Endothelial cell of umbilical vein (primary cell): ENCODE measurements around the gene KLHL36.

Source experiments
- EZH2 ChIP-seq: IDR thresholded peaks from 2 replicates; pipeline ENCODE4 v1.6.1; 2012; ENCODE audit warnings: borderline replicate concordance, low read depth, mild to moderate bottlenecking, moderate library complexity, low read length, inconsistent platforms; ENCODE audit not compliant: severe bottlenecking
- JUN ChIP-seq: IDR thresholded peaks from 2 replicates; pipeline ENCODE4 v1.6.1; 2011; ENCODE audit warnings: borderline replicate concordance, low read depth; ENCODE audit not compliant: insufficient read length, insufficient read depth
- MYC ChIP-seq: IDR thresholded peaks from one replicate; pipeline ENCODE4 v1.6.1; 2011; ENCODE audit warnings: mild to moderate bottlenecking, low read depth, low read length
- POLR2A ChIP-seq: IDR thresholded peaks from 2 replicates; pipeline ENCODE4 v1.6.1; 2012; ENCODE audit warnings: low read depth, mild to moderate bottlenecking, control low read depth, low read length
- TF ChIP-seq, protein P1 (sequence below), 2 donors: IDR thresholded peaks; 1 replicate in 1 of 2; 2 replicates in 1 of 2; pipeline ENCODE4 v1.5.1; 2011; ENCODE audit warnings: low read length in 2 of 2, mild to moderate bottlenecking in 2 of 2, moderate library complexity in 2 of 2, control low read depth in 1 of 2, inconsistent platforms in 1 of 2, low read depth in 1 of 2; ENCODE audit not compliant: insufficient read depth in 1 of 2; ENCODE audit errors: extremely low read depth in 1 of 2

DNA sequence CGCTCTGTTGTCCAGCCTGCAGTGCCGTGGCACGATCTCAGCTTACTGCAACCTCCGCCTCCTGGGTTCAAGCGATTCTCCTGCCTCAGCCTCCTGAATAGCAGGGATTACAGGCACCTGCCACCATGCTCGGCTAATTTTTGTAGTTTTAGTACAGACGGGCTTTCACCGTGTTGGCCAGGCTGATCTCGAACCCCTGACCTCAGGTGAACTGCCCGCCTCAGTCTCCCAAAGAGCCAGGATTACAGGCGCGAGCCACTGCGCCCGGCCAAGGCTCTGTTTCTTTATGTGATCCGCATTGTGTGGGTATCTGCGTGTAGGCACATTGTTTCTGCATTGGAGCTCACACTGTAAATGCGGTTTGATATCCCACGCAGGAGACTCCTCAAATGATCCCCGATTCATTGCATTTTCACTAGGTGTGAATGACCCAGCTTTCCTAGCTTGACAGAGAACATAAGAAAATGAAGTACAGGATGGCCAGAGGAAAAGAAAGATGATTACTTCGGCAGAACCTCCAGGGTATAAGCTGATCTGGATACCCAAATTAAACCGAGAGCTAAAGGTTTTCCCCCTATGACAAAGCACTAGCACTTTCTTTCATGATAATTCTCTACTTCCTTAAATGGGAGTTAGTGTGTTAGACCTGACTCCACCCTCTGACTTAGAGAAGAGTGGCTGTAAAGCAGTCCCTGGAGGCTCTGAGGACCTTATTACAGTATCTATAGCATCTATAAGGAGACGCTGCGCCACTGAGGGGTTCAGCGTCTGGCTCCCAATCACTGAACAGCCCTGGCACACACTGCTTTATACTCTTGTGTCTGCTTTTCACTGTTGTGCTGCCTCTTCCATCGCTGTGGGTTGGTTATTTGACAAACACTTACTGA is 47.7 kb upstream of the KLHL36 start:
- TF ChIP-seq, protein P1, sequence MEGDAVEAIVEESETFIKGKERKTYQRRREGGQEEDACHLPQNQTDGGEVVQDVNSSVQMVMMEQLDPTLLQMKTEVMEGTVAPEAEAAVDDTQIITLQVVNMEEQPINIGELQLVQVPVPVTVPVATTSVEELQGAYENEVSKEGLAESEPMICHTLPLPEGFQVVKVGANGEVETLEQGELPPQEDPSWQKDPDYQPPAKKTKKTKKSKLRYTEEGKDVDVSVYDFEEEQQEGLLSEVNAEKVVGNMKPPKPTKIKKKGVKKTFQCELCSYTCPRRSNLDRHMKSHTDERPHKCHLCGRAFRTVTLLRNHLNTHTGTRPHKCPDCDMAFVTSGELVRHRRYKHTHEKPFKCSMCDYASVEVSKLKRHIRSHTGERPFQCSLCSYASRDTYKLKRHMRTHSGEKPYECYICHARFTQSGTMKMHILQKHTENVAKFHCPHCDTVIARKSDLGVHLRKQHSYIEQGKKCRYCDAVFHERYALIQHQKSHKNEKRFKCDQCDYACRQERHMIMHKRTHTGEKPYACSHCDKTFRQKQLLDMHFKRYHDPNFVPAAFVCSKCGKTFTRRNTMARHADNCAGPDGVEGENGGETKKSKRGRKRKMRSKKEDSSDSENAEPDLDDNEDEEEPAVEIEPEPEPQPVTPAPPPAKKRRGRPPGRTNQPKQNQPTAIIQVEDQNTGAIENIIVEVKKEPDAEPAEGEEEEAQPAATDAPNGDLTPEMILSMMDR (IDR thresholded peaks at IDR 0.05; ENCODE audit: extremely low read depth in 1 of 2, insufficient read depth in 1 of 2, low read depth in 1 of 2, low read length in 2 of 2), result no peak
- TF ChIP-seq MYC (no peak), POLR2A (no peak), EZH2 (no peak), JUN (no peak)
